SH-SY5Y (cell line): Measurements from ENCODE around the gene TENM4.

ENCODE experiments used
- GATA2 ChIP-seq: IDR thresholded peaks from 2 replicates; pipeline ENCODE4 v1.6.1; 2011; ENCODE audit warnings: mild to moderate bottlenecking, low read depth, low read length
- GATA3 ChIP-seq: IDR thresholded peaks from 2 replicates; pipeline ENCODE4 v1.6.1; 2011; ENCODE audit warnings: low read depth, mild to moderate bottlenecking, low read length, moderate library complexity

GRCh38 chr11:79045800-79046304 lies 395.0 kb downstream of the TENM4 start:
- TF ChIP-seq GATA2 (0 out of 2 replicates have a peak, but pooled peaks have one; percentile 46), GATA3 (no peak)
